ENCODE data around the gene OLA1. TPM values are rescaled to one million over a fixed set of nuclear protein-coding genes. Genes with fewer than 3 reads are reported as not detected.

The OLA1 gene
- total and polyA plus RNA-seq, 9 of the 15 experiments (the other 6 are each of a cell fraction or from before 2014, with no cell fraction given) = 208 to 353 (median 225) TPM

DNA sequence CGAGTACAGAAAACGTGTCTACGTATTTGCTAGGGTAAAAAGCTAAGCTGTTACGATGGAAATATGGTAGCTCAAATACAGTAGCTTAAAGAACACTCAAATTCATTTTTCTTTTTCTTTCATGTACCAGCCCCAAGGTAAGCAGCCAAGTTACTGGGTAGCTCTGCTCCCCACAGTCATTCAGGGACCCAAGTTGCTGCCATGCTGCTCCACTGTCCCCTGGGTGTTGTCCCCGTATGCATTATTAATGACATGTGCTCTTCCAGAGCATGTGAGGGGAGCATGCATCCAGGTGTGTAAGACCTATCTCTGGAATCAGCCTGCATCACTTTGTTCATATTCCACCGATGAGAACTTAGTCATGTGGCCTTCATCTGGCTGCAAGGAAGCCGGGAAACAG, 178.1 kb downstream of the OLA1 start:
- Histone ChIP-seq H3K4me1 (replicated peaks in 1 of 2; ENCODE audit: control insufficient read depth in 2 of 2, insufficient read depth in 2 of 2, low read length in 2 of 2) (peaks cover 0 to 4% of the 10 kb centered on the region in 2 experiments; a peak in 2 of 5 replicates), H3K27me3 (ENCODE audit: control insufficient read depth in 2 of 2, insufficient read depth in 2 of 2, low read length in 2 of 2) (no peaks in the 10 kb centered on the region), H3K79me2 (ENCODE audit: control insufficient read depth, insufficient read depth, low read length) (no peaks in the 10 kb centered on the region), H3K9me1 (ENCODE audit: control insufficient read depth, insufficient read depth, low read length) (no peaks in the 10 kb centered on the region), H4K20me1 (replicated peaks; ENCODE audit: control insufficient read depth, insufficient read depth, low read length) (no peaks in the 10 kb centered on the region), H2AFZ (ENCODE audit: low read depth, low read length) (no peak overlapping the region), H3K4me2 (ENCODE audit: insufficient read depth, low read length) (no peak overlapping the region), H3K27ac (ENCODE audit: extremely low read depth, low read depth, low read length) (no peak overlapping the region), H3K4me3 (no peak overlapping the region), H3K36me3 (ENCODE audit: control insufficient read depth, insufficient read depth, low read length) (peaks cover 12% of the 10 kb centered on the region; the same call in 2 of the 3 replicates), H3K9me3 (replicated peaks; ENCODE audit: control insufficient read depth, insufficient read depth, low read depth, low read length) (no peaks in the 10 kb centered on the region), H3K9ac (ENCODE audit: insufficient read depth in 1 of 2, low read depth in 2 of 2, low read length in 2 of 2) (no peak overlapping the region)
- in situ Hi-C loops (cut with MboI) = no loop called here
- TF ChIP-seq DDX20 (tag; IDR thresholded peaks at IDR 0.05; ENCODE audit: low read depth) = no peak
- no peak for TF ChIP-seq ZKSCAN1 (IDR thresholded peaks at IDR 0.05; ENCODE audit: low read depth, low read length)
- TF ChIP-seq, protein P1, sequence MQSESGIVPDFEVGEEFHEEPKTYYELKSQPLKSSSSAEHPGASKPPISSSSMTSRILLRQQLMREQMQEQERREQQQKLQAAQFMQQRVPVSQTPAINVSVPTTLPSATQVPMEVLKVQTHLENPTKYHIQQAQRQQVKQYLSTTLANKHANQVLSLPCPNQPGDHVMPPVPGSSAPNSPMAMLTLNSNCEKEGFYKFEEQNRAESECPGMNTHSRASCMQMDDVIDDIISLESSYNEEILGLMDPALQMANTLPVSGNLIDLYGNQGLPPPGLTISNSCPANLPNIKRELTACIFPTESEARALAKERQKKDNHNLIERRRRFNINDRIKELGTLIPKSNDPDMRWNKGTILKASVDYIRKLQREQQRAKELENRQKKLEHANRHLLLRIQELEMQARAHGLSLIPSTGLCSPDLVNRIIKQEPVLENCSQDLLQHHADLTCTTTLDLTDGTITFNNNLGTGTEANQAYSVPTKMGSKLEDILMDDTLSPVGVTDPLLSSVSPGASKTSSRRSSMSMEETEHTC (IDR thresholded peaks at IDR 0.05) = no peak
- BruUV-seq (replicated peaks) = no TSS peak
- intact Hi-C loops (cut with micrococcal nuclease) = no loop called here
- no peak for DNase-seq (ENCODE audit: extremely low read depth in 1 of 4, low spot score in 3 of 4)
- WGBS (ENCODE audit: insufficient coverage, low coverage, missing lambda C conversion rate) = 82% methylated on average over 7 of the region's 7 CpGs
- no peak for FAIRE-seq
- ChIA-PET POLR2A (no interaction called here), CTCF (ENCODE audit: low intra/inter-chr PET ratio) (no interaction called here)
- no peak for ATAC-seq

DNA sequence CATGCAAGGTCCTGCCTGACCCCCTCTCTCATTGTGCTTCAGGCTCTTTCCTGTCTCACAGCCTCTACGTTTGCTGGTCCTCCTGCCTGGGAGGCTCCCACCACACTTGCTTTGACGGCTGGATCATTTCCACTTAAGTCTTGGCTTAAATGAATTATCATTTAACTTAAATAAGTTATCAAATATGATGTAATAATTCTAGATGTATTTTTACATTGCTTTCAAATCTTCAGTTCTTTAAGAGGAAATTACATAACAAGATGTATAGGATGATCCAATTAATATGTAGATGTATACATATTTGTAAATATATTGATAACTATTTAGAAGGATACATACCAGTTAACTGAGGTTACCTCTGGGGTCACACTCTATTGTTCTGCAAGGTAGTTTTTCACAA, 180.5 kb downstream of the OLA1 start:
- H3K4me3 ChIP-seq = no peak overlapping the region
- WGBS (ENCODE audit: insufficient coverage, low coverage, missing lambda C conversion rate) = 24% methylated on average over 2 of the region's 2 CpGs
- no peaks in the 10 kb centered on the region for H4K20me1 ChIP-seq (replicated peaks; ENCODE audit: control insufficient read depth, insufficient read depth, low read length)
- H3K79me2 ChIP-seq (ENCODE audit: control insufficient read depth, insufficient read depth, low read length) = no peaks in the 10 kb centered on the region
- no peak overlapping the region for H3K4me2 ChIP-seq (ENCODE audit: insufficient read depth, low read length)
- no peaks in the 10 kb centered on the region for H3K27me3 ChIP-seq (ENCODE audit: control insufficient read depth in 2 of 2, insufficient read depth in 2 of 2, low read length in 2 of 2)
- no peak overlapping the region for H3K27ac ChIP-seq (ENCODE audit: extremely low read depth, low read depth, low read length)
- H3K9me3 ChIP-seq (replicated peaks; ENCODE audit: control insufficient read depth, insufficient read depth, low read depth, low read length) = no peaks in the 10 kb centered on the region
- H2AFZ ChIP-seq (ENCODE audit: low read depth, low read length) = no peak overlapping the region
- intact Hi-C loops (cut with micrococcal nuclease) = no loop called here
- H3K36me3 ChIP-seq (ENCODE audit: control insufficient read depth, insufficient read depth, low read length) = no peaks in the 10 kb centered on the region
- no peak overlapping the region for H3K9ac ChIP-seq (ENCODE audit: insufficient read depth in 1 of 2, low read depth in 2 of 2, low read length in 2 of 2)
- in situ Hi-C loops (cut with MboI) = no loop called here
- POLR2A ChIA-PET = no interaction called here
- no peak for ATAC-seq
- CTCF ChIA-PET (ENCODE audit: low intra/inter-chr PET ratio) = no interaction called here
- no peak for DNase-seq (ENCODE audit: extremely low read depth in 1 of 4, low spot score in 3 of 4)
- peaks cover 5 to 8% of the 10 kb centered on the region in 2 experiments; a peak in 2 of 5 replicates for H3K4me1 ChIP-seq (replicated peaks in 1 of 2; ENCODE audit: control insufficient read depth in 2 of 2, insufficient read depth in 2 of 2, low read length in 2 of 2)
- no TSS peak for BruUV-seq (replicated peaks)
- no peaks in the 10 kb centered on the region for H3K9me1 ChIP-seq (ENCODE audit: control insufficient read depth, insufficient read depth, low read length)
- no peak for FAIRE-seq
- peak; percentile 69 for TF ChIP-seq CEBPB (tag; IDR thresholded peaks at IDR 0.05)
- TF ChIP-seq, protein P2, sequence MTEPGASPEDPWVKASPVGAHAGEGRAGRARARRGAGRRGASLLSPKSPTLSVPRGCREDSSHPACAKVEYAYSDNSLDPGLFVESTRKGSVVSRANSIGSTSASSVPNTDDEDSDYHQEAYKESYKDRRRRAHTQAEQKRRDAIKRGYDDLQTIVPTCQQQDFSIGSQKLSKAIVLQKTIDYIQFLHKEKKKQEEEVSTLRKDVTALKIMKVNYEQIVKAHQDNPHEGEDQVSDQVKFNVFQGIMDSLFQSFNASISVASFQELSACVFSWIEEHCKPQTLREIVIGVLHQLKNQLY (CRISPR knock-in tag; conservative IDR thresholded peaks at IDR 0.05) = no peak
- TF ChIP-seq, protein P3, sequence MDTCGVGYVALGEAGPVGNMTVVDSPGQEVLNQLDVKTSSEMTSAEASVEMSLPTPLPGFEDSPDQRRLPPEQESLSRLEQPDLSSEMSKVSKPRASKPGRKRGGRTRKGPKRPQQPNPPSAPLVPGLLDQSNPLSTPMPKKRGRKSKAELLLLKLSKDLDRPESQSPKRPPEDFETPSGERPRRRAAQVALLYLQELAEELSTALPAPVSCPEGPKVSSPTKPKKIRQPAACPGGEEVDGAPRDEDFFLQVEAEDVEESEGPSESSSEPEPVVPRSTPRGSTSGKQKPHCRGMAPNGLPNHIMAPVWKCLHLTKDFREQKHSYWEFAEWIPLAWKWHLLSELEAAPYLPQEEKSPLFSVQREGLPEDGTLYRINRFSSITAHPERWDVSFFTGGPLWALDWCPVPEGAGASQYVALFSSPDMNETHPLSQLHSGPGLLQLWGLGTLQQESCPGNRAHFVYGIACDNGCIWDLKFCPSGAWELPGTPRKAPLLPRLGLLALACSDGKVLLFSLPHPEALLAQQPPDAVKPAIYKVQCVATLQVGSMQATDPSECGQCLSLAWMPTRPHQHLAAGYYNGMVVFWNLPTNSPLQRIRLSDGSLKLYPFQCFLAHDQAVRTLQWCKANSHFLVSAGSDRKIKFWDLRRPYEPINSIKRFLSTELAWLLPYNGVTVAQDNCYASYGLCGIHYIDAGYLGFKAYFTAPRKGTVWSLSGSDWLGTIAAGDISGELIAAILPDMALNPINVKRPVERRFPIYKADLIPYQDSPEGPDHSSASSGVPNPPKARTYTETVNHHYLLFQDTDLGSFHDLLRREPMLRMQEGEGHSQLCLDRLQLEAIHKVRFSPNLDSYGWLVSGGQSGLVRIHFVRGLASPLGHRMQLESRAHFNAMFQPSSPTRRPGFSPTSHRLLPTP (IDR thresholded peaks at IDR 0.05; ENCODE audit: borderline replicate concordance, extremely low read depth, insufficient read length) = no peak
- TF ChIP-seq, protein P4, sequence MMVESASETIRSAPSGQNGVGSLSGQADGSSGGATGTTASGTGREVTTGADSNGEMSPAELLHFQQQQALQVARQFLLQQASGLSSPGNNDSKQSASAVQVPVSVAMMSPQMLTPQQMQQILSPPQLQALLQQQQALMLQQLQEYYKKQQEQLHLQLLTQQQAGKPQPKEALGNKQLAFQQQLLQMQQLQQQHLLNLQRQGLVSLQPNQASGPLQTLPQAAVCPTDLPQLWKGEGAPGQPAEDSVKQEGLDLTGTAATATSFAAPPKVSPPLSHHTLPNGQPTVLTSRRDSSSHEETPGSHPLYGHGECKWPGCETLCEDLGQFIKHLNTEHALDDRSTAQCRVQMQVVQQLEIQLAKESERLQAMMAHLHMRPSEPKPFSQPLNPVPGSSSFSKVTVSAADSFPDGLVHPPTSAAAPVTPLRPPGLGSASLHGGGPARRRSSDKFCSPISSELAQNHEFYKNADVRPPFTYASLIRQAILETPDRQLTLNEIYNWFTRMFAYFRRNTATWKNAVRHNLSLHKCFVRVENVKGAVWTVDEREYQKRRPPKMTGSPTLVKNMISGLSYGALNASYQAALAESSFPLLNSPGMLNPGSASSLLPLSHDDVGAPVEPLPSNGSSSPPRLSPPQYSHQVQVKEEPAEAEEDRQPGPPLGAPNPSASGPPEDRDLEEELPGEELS (CRISPR knock-in tag; IDR thresholded peaks at IDR 0.05; ENCODE audit: borderline replicate concordance) = no peak
- no peak for TF ChIP-seq HCFC1 (IDR thresholded peaks at IDR 0.05; ENCODE audit: low read depth, low read length)

Data from K562 (cell line).